Central memory CD4-positive, alpha-beta T cell (primary cell): ENCODE results near the gene NBAS.
"Not testable (repeated sequence)": the region's sequence is repeated elsewhere in the genome, so short reads cannot be mapped to it uniquely, and the experiment has no call there.

Experiments used
- DNase-seq: peaks from one replicate; pipeline ENCODE4 v3.0.0; 2022

NBAS gene

GRCh38 chr2:15404511-15404910, 156.6 kb downstream of the NBAS start:
- DNase-seq = not testable (repeated sequence)

GRCh38 chr2:15400240-15400826, 160.8 kb downstream of the NBAS start:
- DNase-seq = no peak

GRCh38 chr2:15399241-15399640, 161.9 kb downstream of the NBAS start:
- DNase-seq = no peak

- DNase-seq = no peak
Observed at GRCh38 chr2:15391751-15392150, 169.4 kb downstream of the NBAS start.

- no peak for DNase-seq
Observed at GRCh38 chr2:15389895-15390294, 171.2 kb downstream of the NBAS start.

- no peak for DNase-seq
Observed at GRCh38 chr2:15389326-15389700, 171.8 kb downstream of the NBAS start.

GRCh38 chr2:15388406-15389325, 172.5 kb downstream of the NBAS start:
- no peak for DNase-seq

- no peak for DNase-seq
Observed at GRCh38 chr2:15385184-15385583, 175.9 kb downstream of the NBAS start.

- no peak for DNase-seq
Observed at GRCh38 chr2:15383695-15384350, 177.3 kb downstream of the NBAS start.

GRCh38 chr2:15378148-15378908, 182.8 kb downstream of the NBAS start:
- no peak for DNase-seq

GRCh38 chr2:15377202-15377601, 183.9 kb downstream of the NBAS start:
- no peak for DNase-seq

GRCh38 chr2:15372019-15372418, 189.1 kb downstream of the NBAS start:
- no peak for DNase-seq

- no peak for DNase-seq
Observed at GRCh38 chr2:15369129-15369528, 192.0 kb downstream of the NBAS start.

GRCh38 chr2:15367715-15368114, 193.4 kb downstream of the NBAS start:
- no peak for DNase-seq

- no peak for DNase-seq
Observed at GRCh38 chr2:15367205-15367604, 193.9 kb downstream of the NBAS start.

- no peak for DNase-seq
Observed at GRCh38 chr2:15365411-15365810, 195.7 kb downstream of the NBAS start.

- DNase-seq = no peak
Observed at GRCh38 chr2:15364561-15364960, 196.6 kb downstream of the NBAS start.

- DNase-seq = no peak
Observed at GRCh38 chr2:15363734-15364133, 197.4 kb downstream of the NBAS start.

- DNase-seq = no peak
Observed at GRCh38 chr2:15363142-15363541, 198.0 kb downstream of the NBAS start.

- DNase-seq = no peak
Observed at GRCh38 chr2:15359716-15360531, 201.2 kb downstream of the NBAS start.

GRCh38 chr2:15357922-15358321, 203.2 kb downstream of the NBAS start:
- DNase-seq = no peak

- no peak for DNase-seq
Observed at GRCh38 chr2:15357186-15357585, 203.9 kb downstream of the NBAS start.
